OCI-LY7 (cell line): ENCODE measurements around the gene CPSF7. TPM values are rescaled to one million over a fixed set of nuclear protein-coding genes. Genes with fewer than 3 reads are reported as not detected.

ENCODE experiments used
- BruUV-seq: library from RNA; stranded (reverse); fragments of 400-500 nt; replicated peaks from 2 replicates; lab custom pipeline; 2021; lab: Mats Ljungman, UMichigan
- CTCF ChIA-PET: fragments of 300-600 bp; sonication (Branson Sonifier 250); formaldehyde crosslinking; loops from one replicate; lab custom pipeline; 2022; ENCODE audit warnings: antibody characterized with exemption; ENCODE audit not compliant: unreplicated experiment; lab: Charles Lee
- POLR2A ChIA-PET: fragments of 300-600 bp; sonication (Branson Sonifier 250); formaldehyde crosslinking; loops from one replicate; lab custom pipeline; 2022; ENCODE audit warnings: antibody characterized with exemption; lab: Charles Lee
- DNase-seq: peaks from one replicate; pipeline ENCODE4 v3.0.0-alpha.2; 2015; ENCODE audit warnings: low spot score
- H2AFZ ChIP-seq: fragments of 200-600 bp; sonication (generic), shearing (Covaris generic); 2 replicates; pipeline ENCODE4 v1.6.1; 2014; ENCODE audit warnings: mild to moderate bottlenecking, antibody characterized with exemption, low read length, moderate library complexity
- H3K27ac ChIP-seq: fragments of 200-600 bp; sonication (generic); 2 replicates; pipeline ENCODE4 v1.5.1; 2014; ENCODE audit warnings: mixed run types, low read depth, mild to moderate bottlenecking, moderate library complexity, low read length, inconsistent platforms; ENCODE audit not compliant: poor library complexity, severe bottlenecking
- H3K36me3 ChIP-seq: fragments of 200-600 bp; sonication (generic); 2 replicates; pipeline ENCODE4 v1.6.1; 2014; ENCODE audit warnings: mild to moderate bottlenecking, antibody characterized with exemption, low read length, moderate library complexity, mixed read lengths; ENCODE audit not compliant: insufficient read depth
- H3K4me1 ChIP-seq: fragments of 200-600 bp; sonication (generic); 2 replicates; pipeline ENCODE4 v1.5.1; 2014; ENCODE audit warnings: mild to moderate bottlenecking, low read length; ENCODE audit not compliant: insufficient read depth, poor library complexity, severe bottlenecking
- H3K4me2 ChIP-seq: fragments of 200-600 bp; sonication (generic); 2 replicates; pipeline ENCODE4 v1.6.1; 2014; ENCODE audit warnings: mild to moderate bottlenecking, low read length
- H3K4me3 ChIP-seq: fragments of 200-600 bp; sonication (generic); 2 replicates; pipeline ENCODE4 v1.5.1; 2014; ENCODE audit warnings: mild to moderate bottlenecking, low read depth, low read length; ENCODE audit not compliant: poor library complexity, severe bottlenecking
- H3K79me2 ChIP-seq: fragments of 200-600 bp; sonication (generic); 2 replicates; pipeline ENCODE4 v1.6.1; 2016; ENCODE audit warnings: low read depth, mild to moderate bottlenecking, low read length, moderate library complexity, mixed read lengths; ENCODE audit not compliant: insufficient read depth
- H3K9me2 ChIP-seq: fragments of 200-600 bp; sonication (generic); 2 replicates; pipeline ENCODE4 v1.6.1; 2016; ENCODE audit warnings: mild to moderate bottlenecking, low read length, mixed read lengths; ENCODE audit not compliant: insufficient read depth
- H3K9me3 ChIP-seq: fragments of 200-600 bp; sonication (generic); 2 replicates; pipeline ENCODE4 v1.6.1; 2014; ENCODE audit warnings: mild to moderate bottlenecking, mixed run types, low read length, mixed read lengths
- H4K20me1 ChIP-seq: fragments of 200-600 bp; sonication (generic); 2 replicates; pipeline ENCODE4 v1.6.1; 2014; ENCODE audit warnings: mild to moderate bottlenecking, antibody characterized with exemption, low read length, moderate library complexity, mixed read lengths; ENCODE audit not compliant: insufficient read depth
- EZH2phosphoT487 ChIP-seq: fragments of 200-600 bp; sonication (generic); IDR thresholded peaks from 2 replicates; pipeline ENCODE4 v1.6.1; 2018; ENCODE audit warnings: low read depth, borderline replicate concordance, mild to moderate bottlenecking, mixed run types, antibody characterized with exemption, low read length, moderate library complexity, mixed read lengths
- intact Hi-C: fragments of 100-400 bp; cut with micrococcal nuclease; formaldehyde crosslinking; loops from one replicate; pipeline ENCODE4 v1.10.0; 2022; ENCODE audit not compliant: unreplicated experiment
- total RNA-seq, 2 experiments: library from RNA; depleted of rRNA in 1 of 2; stranded (reverse); fragments of >200 nt in 1 of 2; shearing (Covaris generic) in 1 of 2; gene quantifications; 2 replicates each; pipeline ENCODE4 v1.2.3, GENCODE V29; 2014 to 2022
- TF ChIP-seq, protein P1 (sequence below): fragments of 200-600 bp; sonication (generic); conservative IDR thresholded peaks from 2 replicates; pipeline ENCODE4 v1.5.1; 2014; ENCODE audit warnings: mild to moderate bottlenecking, antibody characterized with exemption, low read length, moderate library complexity, mixed read lengths

Gene CPSF7
- total RNA-seq, 2 experiments from 2014 or later = 69.4 to 128 TPM

DNA sequence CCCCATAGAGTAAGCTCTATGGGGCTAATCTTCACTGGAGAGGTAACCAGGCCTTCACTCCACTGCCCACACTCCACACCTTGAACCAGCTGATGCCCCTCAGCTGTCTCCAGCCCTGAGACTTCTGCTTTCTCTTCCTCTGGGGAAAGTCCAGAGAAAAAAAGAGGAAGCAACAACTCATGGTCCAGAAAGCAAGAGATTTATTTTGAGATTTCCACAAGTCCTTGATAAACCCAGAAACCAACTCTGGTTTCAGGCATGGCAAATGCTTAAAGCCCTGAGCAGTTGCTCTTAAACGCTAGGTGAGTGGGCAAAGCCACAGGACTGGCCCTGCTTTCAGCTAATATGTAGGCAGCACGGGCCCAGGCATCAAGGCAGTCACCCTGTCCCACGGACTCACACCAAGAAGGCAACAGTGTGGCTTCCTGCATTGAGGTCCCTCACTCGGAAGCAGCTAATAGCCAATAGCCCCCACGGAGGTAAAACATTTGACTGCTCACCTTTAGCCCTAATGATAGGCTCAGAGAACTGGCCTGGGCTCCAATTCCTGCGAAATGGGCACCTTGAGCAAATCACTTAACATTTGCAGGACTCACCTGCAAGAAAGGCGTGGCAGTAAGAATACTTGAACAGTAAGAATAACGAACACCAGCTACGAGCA, 72.4 kb downstream of the CPSF7 start:
- TF ChIP-seq EZH2phosphoT487 = no peak
- TF ChIP-seq, protein P1, sequence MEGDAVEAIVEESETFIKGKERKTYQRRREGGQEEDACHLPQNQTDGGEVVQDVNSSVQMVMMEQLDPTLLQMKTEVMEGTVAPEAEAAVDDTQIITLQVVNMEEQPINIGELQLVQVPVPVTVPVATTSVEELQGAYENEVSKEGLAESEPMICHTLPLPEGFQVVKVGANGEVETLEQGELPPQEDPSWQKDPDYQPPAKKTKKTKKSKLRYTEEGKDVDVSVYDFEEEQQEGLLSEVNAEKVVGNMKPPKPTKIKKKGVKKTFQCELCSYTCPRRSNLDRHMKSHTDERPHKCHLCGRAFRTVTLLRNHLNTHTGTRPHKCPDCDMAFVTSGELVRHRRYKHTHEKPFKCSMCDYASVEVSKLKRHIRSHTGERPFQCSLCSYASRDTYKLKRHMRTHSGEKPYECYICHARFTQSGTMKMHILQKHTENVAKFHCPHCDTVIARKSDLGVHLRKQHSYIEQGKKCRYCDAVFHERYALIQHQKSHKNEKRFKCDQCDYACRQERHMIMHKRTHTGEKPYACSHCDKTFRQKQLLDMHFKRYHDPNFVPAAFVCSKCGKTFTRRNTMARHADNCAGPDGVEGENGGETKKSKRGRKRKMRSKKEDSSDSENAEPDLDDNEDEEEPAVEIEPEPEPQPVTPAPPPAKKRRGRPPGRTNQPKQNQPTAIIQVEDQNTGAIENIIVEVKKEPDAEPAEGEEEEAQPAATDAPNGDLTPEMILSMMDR = no peak
- ChIA-PET CTCF (interaction anchor here (2.5 kb wide), 1 partner anchor 21 kb away, joined by 19 read pairs; no protein-coding TSS in a partner anchor), POLR2A (interaction anchor here (0.7 to 3.4 kb wide), 7 partner anchors 8 to 28 kb away, joined by 3 to 23 read pairs (median 6); no protein-coding TSS in a partner anchor)
- Histone ChIP-seq H3K4me2 (peak overlapping the region; percentile 82), H3K4me1 (peaks cover 63% of the 10 kb centered on the region), H4K20me1 (no peaks in the 10 kb centered on the region), H3K9me3 (no peaks in the 10 kb centered on the region), H3K36me3 (peaks cover 29% of the 10 kb centered on the region), H2AFZ (peak overlapping the region; percentile 9; the same call in 1 of the 2 replicates), H3K27ac (peak overlapping the region; percentile 94), H3K79me2 (peaks cover 28% of the 10 kb centered on the region), H3K4me3 (peak overlapping the region; percentile 55), H3K9me2 (no peaks in the 10 kb centered on the region)
- BruUV-seq = no TSS peak
- intact Hi-C loops = loop anchor here (1.0 kb wide), 2 partner anchors 21 to 196 kb away; partner anchors contain the start of gene VPS37C
- peak; percentile 87 for DNase-seq

DNA sequence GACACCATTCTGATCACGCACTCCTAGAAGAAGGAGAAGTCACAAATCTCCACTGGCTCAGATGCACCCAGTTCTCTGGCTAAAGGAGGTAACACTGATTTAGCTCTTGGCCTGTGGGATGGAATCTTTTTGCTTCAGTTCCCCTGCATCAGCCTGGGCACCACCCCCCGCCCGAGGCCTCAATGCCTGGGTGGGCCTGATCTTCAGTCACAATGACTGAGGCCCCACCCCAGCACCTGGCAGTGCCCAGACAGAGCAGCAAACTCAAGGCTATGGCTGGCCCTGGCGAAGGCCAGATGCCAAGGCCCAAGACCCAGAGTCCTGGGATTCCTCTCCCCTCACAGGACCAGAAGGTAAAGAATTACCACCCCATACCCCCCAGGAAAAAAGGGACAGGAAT, 73.1 kb downstream of the CPSF7 start:
- Histone ChIP-seq H3K9me3 (no peaks in the 10 kb centered on the region), H3K9me2 (no peaks in the 10 kb centered on the region), H3K4me1 (peaks cover 63% of the 10 kb centered on the region), H3K4me2 (peak overlapping the region; percentile 82), H3K27ac (peak overlapping the region; percentile 94), H3K4me3 (peak overlapping the region; percentile 55), H4K20me1 (no peaks in the 10 kb centered on the region), H2AFZ (0 out of 2 replicates have a peak overlapping the region, but pooled peaks have one; percentile 9), H3K79me2 (peaks cover 26% of the 10 kb centered on the region), H3K36me3 (peaks cover 35% of the 10 kb centered on the region)
- no TSS peak for BruUV-seq
- ChIA-PET CTCF (interaction anchor here (2.5 kb wide), 1 partner anchor 21 kb away, joined by 19 read pairs; no protein-coding TSS in a partner anchor), POLR2A (interaction anchor here (1.2 to 3.4 kb wide), 7 partner anchors 9 to 45 kb away, joined by 3 to 23 read pairs (median 6); no protein-coding TSS in a partner anchor)
- intact Hi-C loops = loop anchor here (1.0 kb wide), 2 partner anchors 20 to 195 kb away; partner anchors contain the start of gene VPS37C
- no peak for TF ChIP-seq EZH2phosphoT487
- TF ChIP-seq, protein P1 = no peak
- peak; percentile 44 for DNase-seq
